Fibroblast of villous mesenchyme (primary cell): ENCODE measurements around the gene CPNE8. TPM values are rescaled to one million over a fixed set of nuclear protein-coding genes. Genes with fewer than 3 reads are reported as not detected.

ENCODE experiments used
- DNase-seq: peaks from one replicate; pipeline ENCODE4 v3.0.0-alpha.2; 2010; ENCODE audit warnings: low read depth
- H3K4me3 ChIP-seq: 2 replicates; pipeline ENCODE4 v1.5.1; 2011; ENCODE audit warnings: low read depth, mild to moderate bottlenecking, low read length
- CTCF ChIP-seq: IDR thresholded peaks from 2 replicates; pipeline ENCODE4 v1.5.1; 2012; ENCODE audit warnings: low read depth, mild to moderate bottlenecking, low read length; ENCODE audit not compliant: insufficient read depth
- total RNA-seq: library from RNA; depleted of rRNA; stranded (reverse); fragments of >200 nt; gene quantifications from 2 replicates; pipeline ENCODE4 v1.2.3, GENCODE V29; 2012

CPNE8 gene
- total RNA-seq, 1 donor, result 21.2 TPM

GRCh38 chr12:38813923-38814322 is 91.5 kb downstream of the CPNE8 start:
- no peak for TF ChIP-seq CTCF
- no peak for DNase-seq
- no peak overlapping the region for H3K4me3 ChIP-seq

DNA sequence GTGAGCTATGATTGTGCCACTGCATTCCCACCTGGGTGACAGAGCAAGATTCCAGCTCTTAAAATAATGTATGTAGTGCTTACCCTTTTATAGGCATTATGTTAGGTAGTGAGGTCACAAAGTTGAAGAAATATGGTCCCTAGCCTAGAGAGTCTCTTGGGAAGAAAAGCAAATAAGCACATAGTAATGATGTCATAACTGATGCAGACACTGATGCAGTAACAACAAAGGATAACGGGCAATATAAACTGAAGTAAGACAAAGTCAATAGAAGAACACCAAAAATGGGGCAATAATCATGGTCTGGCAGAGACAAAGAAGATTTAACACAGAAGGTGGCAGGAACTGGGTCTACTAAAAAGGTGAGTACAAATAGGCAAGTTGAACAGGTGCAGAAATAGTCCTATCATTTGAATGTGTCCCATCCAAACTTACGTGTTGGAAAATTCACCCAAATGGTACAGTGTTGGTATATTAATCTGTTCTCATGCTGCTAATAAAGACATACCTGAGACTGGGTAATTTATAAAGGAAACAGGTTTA is 93.5 kb downstream of the CPNE8 start:
- DNase-seq, result no peak
- no peak overlapping the region for H3K4me3 ChIP-seq
- no peak for TF ChIP-seq CTCF

GRCh38 chr12:38809832-38810231 is 95.6 kb downstream of the CPNE8 start:
- no peak overlapping the region for H3K4me3 ChIP-seq
- no peak for TF ChIP-seq CTCF
- no peak for DNase-seq

- DNase-seq, result no peak
- H3K4me3 ChIP-seq, result no peak overlapping the region
- no peak for TF ChIP-seq CTCF
Observed at GRCh38 chr12:38788106-38788505, 117.3 kb downstream of the CPNE8 start.

DNA sequence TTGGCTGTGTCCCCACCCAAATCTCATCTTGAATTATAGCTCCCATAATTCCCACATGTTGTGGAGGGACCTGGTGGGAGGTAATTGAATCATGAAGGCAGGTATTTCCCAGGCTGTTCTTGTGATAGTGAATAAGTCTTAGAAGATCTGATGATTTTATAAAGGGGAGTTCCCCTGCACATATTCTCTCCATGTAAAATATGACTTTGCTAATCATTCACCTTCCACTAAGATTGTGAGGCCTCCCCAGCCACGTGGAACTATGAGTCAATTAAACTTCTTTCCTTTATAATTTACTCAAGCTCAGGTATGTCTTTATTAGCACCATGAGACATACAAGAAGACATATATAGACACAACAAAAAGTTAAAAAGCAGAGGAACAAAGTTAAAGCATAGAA is 120.0 kb downstream of the CPNE8 start:
- no peak for DNase-seq
- H3K4me3 ChIP-seq, result no peak overlapping the region
- TF ChIP-seq CTCF, result no peak

GRCh38 chr12:38783304-38783703 is 122.1 kb downstream of the CPNE8 start:
- no peak for DNase-seq
- H3K4me3 ChIP-seq, result no peak overlapping the region
- no peak for TF ChIP-seq CTCF

DNA sequence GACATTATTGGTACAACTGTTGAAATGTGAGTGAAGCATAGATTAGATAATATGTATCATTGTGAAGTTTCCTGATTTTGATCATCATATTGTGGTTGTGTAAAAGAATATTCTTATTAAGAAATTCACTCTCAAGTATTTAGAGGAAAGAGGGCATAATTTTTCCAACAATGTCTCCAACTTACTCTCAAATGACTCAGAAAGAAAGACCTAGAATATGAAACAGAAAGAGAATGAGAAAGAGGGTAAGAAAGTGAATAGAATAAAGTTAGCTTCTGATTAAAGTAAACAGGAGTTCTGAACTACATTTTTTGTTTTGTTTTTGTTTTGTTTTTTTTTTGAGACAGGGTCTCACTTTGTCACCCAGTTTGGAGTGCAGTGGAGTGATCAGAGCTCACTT is 123.0 kb downstream of the CPNE8 start:
- H3K4me3 ChIP-seq, result no peak overlapping the region
- no peak for DNase-seq
- TF ChIP-seq CTCF, result no peak
